Activated T-helper 17 cell treated with anti-CD3 and anti-CD28 coated beads, Interleukin-2, amount 50 U/mL, for 72 hours (primary cell): ENCODE measurements around the gene LDLRAP1. TPM values are rescaled to one million over a fixed set of nuclear protein-coding genes. Genes with fewer than 3 reads are reported as not detected.
"Not testable (repeated sequence)": the region's sequence is repeated elsewhere in the genome, so short reads cannot be mapped to it uniquely, and the experiment has no call there.

ENCODE experiments used
- ATAC-seq: fragments of 150-1000 bp; cut with Tn5 transposase; replicated peaks from 2 replicates; pipeline ENCODE4 v1.10.0; 2021; ENCODE audit warnings: mild to moderate bottlenecking, moderate library complexity
- H3K27ac Mint-ChIP-seq: one replicate; pipeline ENCODE4 v1.8.0; 2022; ENCODE audit warnings: mixed read lengths
- H3K27me3 Mint-ChIP-seq: one replicate; pipeline ENCODE4 v1.8.0; 2022; ENCODE audit warnings: mixed read lengths
- H3K36me3 Mint-ChIP-seq: one replicate; pipeline ENCODE4 v1.8.0; 2022; ENCODE audit warnings: low read depth, mild to moderate bottlenecking, mixed read lengths
- H3K4me1 Mint-ChIP-seq: one replicate; pipeline ENCODE4 v1.8.0; 2022; ENCODE audit warnings: mixed read lengths
- H3K4me3 Mint-ChIP-seq: one replicate; pipeline ENCODE4 v1.8.0; 2022; ENCODE audit warnings: mild to moderate bottlenecking, mixed read lengths
- H3K9me3 Mint-ChIP-seq: one replicate; pipeline ENCODE4 v1.8.0; 2022; ENCODE audit warnings: mixed read lengths
- total RNA-seq, 2 donors: library from RNA; stranded (reverse); gene quantifications; one replicate each; pipeline ENCODE4 v1.2.3, GENCODE V29; 2022

Gene LDLRAP1
- total RNA-seq, 2 donors from 2014 or later: 6.7 to 10.3 TPM

GRCh38 chr1:25579292-25580252 is 36.2 kb downstream of the LDLRAP1 start:
- no peak overlapping the region for H3K27ac Mint-ChIP-seq
- no peak overlapping the region for H3K4me3 Mint-ChIP-seq
- H3K4me1 Mint-ChIP-seq: no peaks in the 10 kb centered on the region
- no peaks in the 10 kb centered on the region for H3K36me3 Mint-ChIP-seq
- no peaks in the 10 kb centered on the region for H3K27me3 Mint-ChIP-seq
- no peaks in the 10 kb centered on the region for H3K9me3 Mint-ChIP-seq
- no peak for ATAC-seq

DNA sequence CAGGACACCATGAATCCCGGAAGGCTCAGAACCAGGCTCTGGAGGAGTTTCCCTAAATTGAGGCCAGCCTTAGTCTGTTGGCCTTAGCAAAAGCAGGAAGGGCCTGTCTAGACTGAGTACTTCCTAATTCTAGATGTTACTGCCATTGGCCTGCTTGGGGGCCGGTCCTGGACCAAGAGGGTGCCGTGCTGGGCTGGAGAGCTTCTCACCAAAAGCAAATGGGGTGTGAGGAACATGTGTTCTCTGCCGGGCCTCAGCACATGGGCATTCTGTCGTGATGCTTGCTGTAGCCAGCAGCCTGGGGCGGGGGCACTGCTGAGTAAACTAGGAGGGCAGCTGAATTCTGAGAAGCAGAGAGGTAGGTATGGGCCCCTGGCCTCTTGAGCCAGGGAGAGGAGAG is 37.5 kb downstream of the LDLRAP1 start:
- no peak overlapping the region for H3K4me3 Mint-ChIP-seq
- H3K9me3 Mint-ChIP-seq: no peaks in the 10 kb centered on the region
- H3K27me3 Mint-ChIP-seq: no peaks in the 10 kb centered on the region
- H3K27ac Mint-ChIP-seq: no peak overlapping the region
- H3K36me3 Mint-ChIP-seq: no peaks in the 10 kb centered on the region
- H3K4me1 Mint-ChIP-seq: no peaks in the 10 kb centered on the region
- ATAC-seq: no peak

- Mint-ChIP-seq H3K4me1 (no peaks in the 10 kb centered on the region), H3K4me3 (no peak overlapping the region), H3K9me3 (no peaks in the 10 kb centered on the region), H3K27ac (no peak overlapping the region), H3K27me3 (no peaks in the 10 kb centered on the region), H3K36me3 (no peaks in the 10 kb centered on the region)
- no peak for ATAC-seq
Observed at GRCh38 chr1:25581764-25582163, 38.4 kb downstream of the LDLRAP1 start.

GRCh38 chr1:25583519-25584370 is 40.3 kb downstream of the LDLRAP1 start:
- peaks cover 5% of the 10 kb centered on the region for H3K4me1 Mint-ChIP-seq
- H3K9me3 Mint-ChIP-seq: no peaks in the 10 kb centered on the region
- no peak overlapping the region for H3K27ac Mint-ChIP-seq
- H3K36me3 Mint-ChIP-seq: no peaks in the 10 kb centered on the region
- H3K27me3 Mint-ChIP-seq: no peaks in the 10 kb centered on the region
- ATAC-seq: no peak
- no peak overlapping the region for H3K4me3 Mint-ChIP-seq

DNA sequence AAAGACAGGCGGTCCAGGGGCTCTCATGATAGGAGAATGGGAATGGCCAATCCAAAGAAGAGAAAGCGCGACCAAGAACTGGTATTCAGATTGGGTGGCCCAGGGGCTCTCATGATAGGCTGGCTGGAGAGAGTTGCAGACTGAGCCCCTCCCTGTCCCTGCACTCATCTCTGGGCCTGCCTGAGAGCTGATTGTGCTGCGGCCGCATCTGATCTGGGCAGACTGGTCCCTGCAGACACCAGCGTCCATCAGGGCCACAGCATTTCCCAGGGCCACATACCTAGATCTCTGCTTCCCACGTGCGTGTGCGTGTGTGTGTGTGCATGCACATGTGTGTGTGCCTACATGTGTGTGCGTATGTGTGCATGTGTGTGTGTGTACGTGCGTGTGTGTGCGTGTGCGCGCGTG is 42.8 kb downstream of the LDLRAP1 start:
- H3K27ac Mint-ChIP-seq: no peak overlapping the region
- H3K36me3 Mint-ChIP-seq: no peaks in the 10 kb centered on the region
- H3K4me3 Mint-ChIP-seq: no peak overlapping the region
- H3K4me1 Mint-ChIP-seq: peaks cover 5% of the 10 kb centered on the region
- no peaks in the 10 kb centered on the region for H3K27me3 Mint-ChIP-seq
- H3K9me3 Mint-ChIP-seq: no peaks in the 10 kb centered on the region
- ATAC-seq: no peak

GRCh38 chr1:25587290-25587689 is 43.9 kb downstream of the LDLRAP1 start:
- no peaks in the 10 kb centered on the region for H3K27me3 Mint-ChIP-seq
- H3K27ac Mint-ChIP-seq: no peak overlapping the region
- ATAC-seq: peak; percentile 76
- H3K4me1 Mint-ChIP-seq: peaks cover 5% of the 10 kb centered on the region
- no peak overlapping the region for H3K4me3 Mint-ChIP-seq
- no peaks in the 10 kb centered on the region for H3K36me3 Mint-ChIP-seq
- no peaks in the 10 kb centered on the region for H3K9me3 Mint-ChIP-seq

DNA sequence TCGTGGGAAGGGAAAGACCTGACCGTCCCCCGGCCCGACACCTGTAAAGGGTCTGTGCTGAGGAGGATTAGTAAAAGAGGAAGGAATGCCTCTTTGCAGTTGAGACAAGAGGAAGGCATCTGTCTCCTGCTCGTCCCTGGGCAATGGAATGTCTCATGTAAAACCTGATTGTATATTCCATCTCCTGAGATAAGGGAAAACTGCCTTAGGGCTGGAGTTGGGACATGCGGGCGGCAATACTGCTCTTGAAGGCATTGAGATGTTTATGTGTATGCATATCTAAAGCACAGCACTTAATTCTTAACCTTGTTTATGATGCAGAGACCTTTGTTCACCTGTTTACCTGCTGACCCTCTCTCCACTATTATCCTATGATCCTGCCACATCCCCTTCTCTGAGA is 44.8 kb downstream of the LDLRAP1 start:
- not testable (repeated sequence) for H3K4me1 Mint-ChIP-seq, ATAC-seq, H3K27ac Mint-ChIP-seq, H3K9me3 Mint-ChIP-seq, H3K36me3 Mint-ChIP-seq, H3K4me3 Mint-ChIP-seq, H3K27me3 Mint-ChIP-seq

- H3K4me1 Mint-ChIP-seq, H3K27ac Mint-ChIP-seq: not testable (repeated sequence)
Observed at GRCh38 chr1:25588786-25589185, 45.4 kb downstream of the LDLRAP1 start.

DNA sequence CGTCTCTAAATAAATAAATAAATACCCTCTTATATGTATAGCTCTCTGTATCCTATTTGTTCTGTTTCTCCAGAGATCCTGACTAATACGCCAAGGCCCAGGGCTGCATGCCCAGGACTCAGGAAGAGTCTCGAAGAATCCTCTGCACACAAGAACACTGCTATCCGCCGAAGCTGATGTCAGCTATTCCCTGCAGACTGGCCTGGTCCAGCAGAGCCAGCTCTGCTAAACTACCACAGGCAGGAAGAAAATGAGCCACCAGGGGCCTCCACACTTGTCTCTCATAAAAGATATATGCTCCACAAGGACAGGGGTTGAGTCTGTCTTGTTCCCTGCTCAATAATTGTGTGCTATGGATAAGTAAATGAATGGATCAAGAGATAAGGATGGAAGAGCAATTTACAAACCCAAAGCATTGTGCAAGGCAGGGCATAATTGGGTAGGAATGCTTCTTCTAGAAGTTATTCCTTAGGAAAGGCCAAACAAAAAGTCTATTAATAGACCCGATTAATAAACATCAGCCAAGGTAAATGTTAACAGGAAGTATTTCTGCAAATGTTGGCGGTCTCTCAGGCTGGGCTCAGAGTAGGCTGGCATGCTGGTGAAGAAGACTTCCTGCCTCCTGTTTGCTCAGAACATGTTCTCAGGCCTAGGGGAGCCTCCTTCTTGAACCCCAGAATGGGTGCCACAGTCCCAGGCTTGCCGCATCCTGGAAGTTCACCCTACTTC is 46.9 kb downstream of the LDLRAP1 start:
- Mint-ChIP-seq H3K27ac (no peak overlapping the region), H3K27me3 (no peaks in the 10 kb centered on the region), H3K9me3 (no peaks in the 10 kb centered on the region)

More at GRCh38 chr1:25588786-25589185, 45.4 kb downstream of the LDLRAP1 start:
- ATAC-seq, H3K4me3 Mint-ChIP-seq, H3K9me3 Mint-ChIP-seq, H3K36me3 Mint-ChIP-seq, H3K27me3 Mint-ChIP-seq: not testable (repeated sequence)

DNA sequence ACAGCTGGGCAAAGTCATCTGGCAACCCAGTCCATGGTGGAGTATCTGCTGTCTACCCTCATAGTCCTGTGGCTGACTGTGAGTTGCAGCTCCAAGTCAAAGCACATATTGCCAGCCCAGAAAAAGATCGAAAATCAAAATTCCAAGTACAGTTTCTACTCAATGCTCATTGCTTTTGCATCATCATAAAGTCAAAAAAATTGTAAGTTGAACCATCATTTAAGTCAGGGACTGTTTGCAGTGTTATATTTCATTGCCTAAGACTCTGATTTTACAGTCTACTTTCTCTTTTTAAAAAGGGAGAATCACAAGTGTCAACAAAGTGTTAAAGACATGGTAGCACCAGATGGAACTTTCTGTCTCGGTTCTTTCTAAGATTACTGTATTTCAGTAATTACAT is 50.5 kb downstream of the LDLRAP1 start:
- peaks cover 7% of the 10 kb centered on the region for H3K4me1 Mint-ChIP-seq
- H3K36me3 Mint-ChIP-seq: no peaks in the 10 kb centered on the region
- no peaks in the 10 kb centered on the region for H3K27me3 Mint-ChIP-seq
- H3K4me3 Mint-ChIP-seq: no peak overlapping the region
- no peaks in the 10 kb centered on the region for H3K9me3 Mint-ChIP-seq
- ATAC-seq: no peak
- no peak overlapping the region for H3K27ac Mint-ChIP-seq

More for the DNA sequence above, 46.9 kb downstream of the LDLRAP1 start:
- H3K36me3 Mint-ChIP-seq: no peaks in the 10 kb centered on the region
- H3K4me1 Mint-ChIP-seq: peaks cover 11% of the 10 kb centered on the region
- ATAC-seq: no peak
- no peak overlapping the region for H3K4me3 Mint-ChIP-seq

DNA sequence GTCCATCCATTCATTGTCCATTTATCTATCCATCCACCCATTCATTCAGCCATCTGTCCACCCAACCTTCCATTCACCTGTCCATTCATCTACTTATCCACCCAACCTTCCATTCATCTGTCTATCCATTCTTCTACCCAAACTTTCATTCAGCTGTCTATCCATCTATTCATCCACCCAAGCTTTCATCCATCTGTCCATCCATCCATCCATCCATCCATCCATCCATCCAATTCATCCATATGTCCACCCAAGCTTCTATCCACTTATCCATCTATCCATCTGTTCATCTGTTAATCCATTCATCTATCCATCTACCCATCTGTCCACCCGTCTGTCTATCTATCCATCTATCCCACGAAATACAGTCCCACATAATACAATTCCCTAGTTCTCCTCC is 51.6 kb downstream of the LDLRAP1 start:
- Mint-ChIP-seq H3K9me3 (no peaks in the 10 kb centered on the region), H3K27me3 (no peaks in the 10 kb centered on the region), H3K36me3 (no peaks in the 10 kb centered on the region), H3K27ac (no peak overlapping the region), H3K4me3 (no peak overlapping the region), H3K4me1 (peaks cover 7% of the 10 kb centered on the region)
- no peak for ATAC-seq

GRCh38 chr1:25596641-25597040 is 53.2 kb downstream of the LDLRAP1 start:
- ATAC-seq, H3K4me3 Mint-ChIP-seq, H3K36me3 Mint-ChIP-seq, H3K4me1 Mint-ChIP-seq, H3K27me3 Mint-ChIP-seq, H3K9me3 Mint-ChIP-seq, H3K27ac Mint-ChIP-seq: not testable (repeated sequence)

GRCh38 chr1:25598879-25599278 is 55.5 kb downstream of the LDLRAP1 start:
- H3K4me1 Mint-ChIP-seq: peaks cover 7% of the 10 kb centered on the region
- H3K9me3 Mint-ChIP-seq: no peaks in the 10 kb centered on the region
- no peak overlapping the region for H3K27ac Mint-ChIP-seq
- no peaks in the 10 kb centered on the region for H3K27me3 Mint-ChIP-seq
- ATAC-seq: no peak
- no peaks in the 10 kb centered on the region for H3K36me3 Mint-ChIP-seq
- no peak overlapping the region for H3K4me3 Mint-ChIP-seq

- Mint-ChIP-seq H3K4me1 (peaks cover 1% of the 10 kb centered on the region), H3K4me3 (no peak overlapping the region), H3K27ac (peak overlapping the region; percentile 20), H3K27me3 (no peaks in the 10 kb centered on the region), H3K36me3 (no peaks in the 10 kb centered on the region), H3K9me3 (no peaks in the 10 kb centered on the region)
- ATAC-seq: no peak
Observed at GRCh38 chr1:25599969-25600610, 56.7 kb downstream of the LDLRAP1 start.
